Measurements from ENCODE around the gene BNIP1. TPM values are rescaled to one million over a fixed set of nuclear protein-coding genes. Genes with fewer than 3 reads are reported as not detected.

Gene BNIP1
- total and polyA plus RNA-seq, 3 experiments from 2014 or later: 16.8 to 26.5 (median 25.5) TPM

GRCh38 chr5:173202266-173202875 is 58.0 kb downstream of the BNIP1 start:
- Mint-ChIP-seq H3K4me1 (no peaks in the 10 kb centered on the region), H3K4me3 (no peak overlapping the region), H3K9me3 (peaks cover 6 to 16% (median 8%) of the 10 kb centered on the region in 5 donors), H3K27ac (no peak overlapping the region), H3K27me3 (peaks cover 27 to 51% of the 10 kb centered on the region in 2 donors), H3K36me3 (peaks cover 0 to 10% (median 1%) of the 10 kb centered on the region in 3 donors)
- no peaks in the 10 kb centered on the region for H3K36me3 ChIP-seq (ENCODE audit: insufficient read depth, low read length)
- POLR2A ChIA-PET: no interaction called here
- no peaks in the 10 kb centered on the region for H3K4me1 ChIP-seq (ENCODE audit: insufficient read depth, low read length)
- no peaks in the 10 kb centered on the region for H3K27me3 ChIP-seq (ENCODE audit: insufficient read depth, low read length, poor library complexity, severe bottlenecking)
- DNase-seq: no peak
- H3K27ac ChIP-seq (ENCODE audit: low read depth, low read length): no peak overlapping the region
- H3K4me3 ChIP-seq (ENCODE audit: low read length): no peak overlapping the region
- CTCF ChIA-PET: interaction anchor here (1.2 kb wide), 1 partner anchor 223 kb away, joined by 3 read pairs; no protein-coding TSS in a partner anchor
- H3K9me3 ChIP-seq (ENCODE audit: low read length): no peaks in the 10 kb centered on the region

DNA sequence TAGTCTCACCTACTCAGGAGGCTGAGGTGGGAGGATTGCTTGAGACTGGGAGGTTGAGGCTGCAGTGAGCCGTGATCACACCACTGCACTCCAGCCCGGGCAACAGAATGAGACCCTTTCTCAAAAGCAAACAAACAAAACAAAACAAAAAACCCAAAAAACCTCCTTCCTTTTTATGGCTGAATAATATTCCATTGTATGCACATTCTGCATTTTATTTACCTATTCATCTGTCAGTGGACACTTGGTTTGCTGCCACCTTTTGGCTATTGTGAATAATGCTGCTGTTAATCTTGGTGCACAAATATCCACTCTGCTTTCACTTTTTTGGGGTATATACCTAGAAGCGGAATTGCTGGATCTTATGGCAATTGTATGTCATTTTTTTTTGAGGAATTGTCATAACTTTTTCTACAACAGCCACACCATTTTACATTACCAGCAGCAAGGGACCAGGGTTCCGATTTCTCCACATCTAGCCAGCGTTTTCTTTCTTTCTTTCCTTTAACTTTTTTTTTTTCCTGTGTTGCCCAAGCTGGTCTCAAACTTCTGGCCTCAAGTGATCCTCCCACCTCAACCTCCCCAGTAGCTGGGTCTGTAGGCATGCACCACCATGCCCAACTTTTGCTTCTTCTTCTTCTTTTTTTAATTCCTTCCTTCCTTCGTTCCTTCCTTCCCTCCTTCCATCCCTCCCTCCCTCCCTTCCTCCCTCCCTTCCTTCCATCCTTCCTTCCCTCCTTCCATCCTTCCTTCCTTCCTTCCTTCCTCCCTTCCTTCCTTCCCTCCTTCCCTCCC is 60.1 kb downstream of the BNIP1 start:
- peak overlapping the region in 1 of 7 donors; percentile 23 for H3K4me3 Mint-ChIP-seq
- H3K9me3 ChIP-seq (ENCODE audit: low read length): no peaks in the 10 kb centered on the region
- H3K27ac Mint-ChIP-seq: no peak overlapping the region
- H3K36me3 ChIP-seq (ENCODE audit: insufficient read depth, low read length): no peaks in the 10 kb centered on the region
- H3K4me3 ChIP-seq (ENCODE audit: low read length): no peak overlapping the region
- CTCF ChIA-PET: interaction anchor here (1.0 kb wide), 1 partner anchor 220 kb away, joined by 4 read pairs; the partner anchor contains the start of gene ATP6V0E1
- H3K36me3 Mint-ChIP-seq: peaks cover 0 to 8% (median 1%) of the 10 kb centered on the region in 3 donors
- no peaks in the 10 kb centered on the region for H3K27me3 ChIP-seq (ENCODE audit: insufficient read depth, low read length, poor library complexity, severe bottlenecking)
- H3K27me3 Mint-ChIP-seq: peaks cover 33 to 65% of the 10 kb centered on the region in 2 donors
- no peaks in the 10 kb centered on the region for H3K4me1 Mint-ChIP-seq
- H3K9me3 Mint-ChIP-seq: peaks cover 4 to 14% (median 6%) of the 10 kb centered on the region in 5 donors
- no peak overlapping the region for H3K27ac ChIP-seq (ENCODE audit: low read depth, low read length)
- H3K4me1 ChIP-seq (ENCODE audit: insufficient read depth, low read length): no peaks in the 10 kb centered on the region
- POLR2A ChIA-PET: no interaction called here
- peak in 2 of 5 donors; percentile 5 to 9 for DNase-seq

- no peak overlapping the region for H3K27ac ChIP-seq (ENCODE audit: low read depth, low read length)
- no peaks in the 10 kb centered on the region for H3K27me3 ChIP-seq (ENCODE audit: insufficient read depth, low read length, poor library complexity, severe bottlenecking)
- no peak overlapping the region for H3K4me3 ChIP-seq (ENCODE audit: low read length)
- H3K4me3 Mint-ChIP-seq: no peak overlapping the region
- H3K4me1 ChIP-seq (ENCODE audit: insufficient read depth, low read length): no peaks in the 10 kb centered on the region
- no peak for DNase-seq
- H3K36me3 ChIP-seq (ENCODE audit: insufficient read depth, low read length): no peaks in the 10 kb centered on the region
- H3K4me1 Mint-ChIP-seq: no peaks in the 10 kb centered on the region
- POLR2A ChIA-PET: no interaction called here
- H3K36me3 Mint-ChIP-seq: peaks cover 0 to 1% (median 0%) of the 10 kb centered on the region in 3 donors
- no peaks in the 10 kb centered on the region for H3K9me3 ChIP-seq (ENCODE audit: low read length)
- CTCF ChIA-PET: no interaction called here
- H3K27me3 Mint-ChIP-seq: peaks cover 30 to 69% of the 10 kb centered on the region in 2 donors
- no peak overlapping the region for H3K27ac Mint-ChIP-seq
- H3K9me3 Mint-ChIP-seq: peaks cover 0 to 2% (median 0%) of the 10 kb centered on the region in 5 donors
These were observed 61.6 kb downstream of the BNIP1 start for GRCh38 chr5:173205916-173206315.

GRCh38 chr5:173208296-173208695 is 64.0 kb downstream of the BNIP1 start:
- no peak overlapping the region for H3K27ac ChIP-seq (ENCODE audit: low read depth, low read length)
- H3K4me3 ChIP-seq (ENCODE audit: low read length): no peak overlapping the region
- Mint-ChIP-seq H3K4me3 (no peak overlapping the region), H3K4me1 (no peaks in the 10 kb centered on the region), H3K27ac (no peak overlapping the region), H3K36me3 (peaks cover 0 to 1% (median 0%) of the 10 kb centered on the region in 3 donors), H3K27me3 (peaks cover 25 to 57% of the 10 kb centered on the region in 2 donors), H3K9me3 (peaks cover 0 to 3% (median 0%) of the 10 kb centered on the region in 5 donors)
- ChIA-PET POLR2A (no interaction called here), CTCF (no interaction called here)
- H3K9me3 ChIP-seq (ENCODE audit: low read length): no peaks in the 10 kb centered on the region
- DNase-seq: no peak
- no peaks in the 10 kb centered on the region for H3K4me1 ChIP-seq (ENCODE audit: insufficient read depth, low read length)
- no peaks in the 10 kb centered on the region for H3K27me3 ChIP-seq (ENCODE audit: insufficient read depth, low read length, poor library complexity, severe bottlenecking)
- no peaks in the 10 kb centered on the region for H3K36me3 ChIP-seq (ENCODE audit: insufficient read depth, low read length)

DNA sequence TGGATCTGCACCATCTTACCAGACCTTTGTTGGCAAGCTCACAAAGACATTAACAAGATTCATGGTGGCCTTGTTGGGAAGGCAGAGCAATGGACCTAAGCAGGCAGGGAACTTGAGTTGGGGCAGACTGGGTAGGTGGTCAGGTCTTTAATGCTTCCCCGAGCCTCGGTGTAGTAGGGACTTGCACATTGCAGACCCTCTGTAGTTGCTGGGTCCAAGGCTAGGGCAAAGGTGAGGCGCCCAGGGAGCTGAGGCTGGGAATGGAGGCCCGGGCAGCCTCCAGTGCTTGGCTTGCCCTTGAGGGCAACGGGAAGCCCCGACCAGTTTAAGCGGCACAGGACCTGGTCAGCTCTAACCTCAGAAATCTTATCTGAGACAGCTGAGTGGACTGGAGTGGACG is 66.5 kb downstream of the BNIP1 start:
- Histone ChIP-seq H3K4me1 (ENCODE audit: insufficient read depth, low read length) (no peaks in the 10 kb centered on the region), H3K27ac (ENCODE audit: low read depth, low read length) (no peak overlapping the region), H3K4me3 (ENCODE audit: low read length) (no peak overlapping the region), H3K27me3 (ENCODE audit: insufficient read depth, low read length, poor library complexity, severe bottlenecking) (no peaks in the 10 kb centered on the region), H3K9me3 (ENCODE audit: low read length) (no peaks in the 10 kb centered on the region), H3K36me3 (ENCODE audit: insufficient read depth, low read length) (no peaks in the 10 kb centered on the region)
- Mint-ChIP-seq H3K4me3 (no peak overlapping the region), H3K9me3 (peaks cover 0 to 3% (median 0%) of the 10 kb centered on the region in 5 donors), H3K27ac (no peak overlapping the region), H3K27me3 (peaks cover 18 to 45% of the 10 kb centered on the region in 2 donors), H3K4me1 (no peaks in the 10 kb centered on the region), H3K36me3 (no peaks in the 10 kb centered on the region)
- CTCF ChIA-PET: no interaction called here
- no peak for DNase-seq
- POLR2A ChIA-PET: no interaction called here

DNA sequence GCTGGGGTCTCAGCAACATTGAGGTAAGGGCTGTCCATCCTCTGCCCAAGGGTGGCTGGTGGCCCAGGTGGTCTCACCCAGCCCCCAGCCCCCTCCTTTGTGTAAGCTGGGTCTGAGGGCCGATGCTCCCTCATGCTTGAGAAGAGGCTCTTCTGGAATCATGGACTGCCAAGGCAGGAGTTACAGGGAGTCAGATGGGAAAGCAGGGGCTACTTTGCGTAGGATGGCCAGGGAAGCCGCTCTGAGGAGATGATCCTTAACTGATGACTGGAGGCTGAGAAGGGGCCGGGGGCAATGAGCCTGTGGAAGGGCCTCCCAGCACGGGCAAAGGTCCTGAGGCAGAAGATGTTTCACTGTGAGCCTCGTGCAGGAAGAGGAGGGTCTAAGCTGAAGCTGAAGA is 67.0 kb downstream of the BNIP1 start:
- H3K36me3 ChIP-seq (ENCODE audit: insufficient read depth, low read length): no peaks in the 10 kb centered on the region
- POLR2A ChIA-PET: no interaction called here

DNA sequence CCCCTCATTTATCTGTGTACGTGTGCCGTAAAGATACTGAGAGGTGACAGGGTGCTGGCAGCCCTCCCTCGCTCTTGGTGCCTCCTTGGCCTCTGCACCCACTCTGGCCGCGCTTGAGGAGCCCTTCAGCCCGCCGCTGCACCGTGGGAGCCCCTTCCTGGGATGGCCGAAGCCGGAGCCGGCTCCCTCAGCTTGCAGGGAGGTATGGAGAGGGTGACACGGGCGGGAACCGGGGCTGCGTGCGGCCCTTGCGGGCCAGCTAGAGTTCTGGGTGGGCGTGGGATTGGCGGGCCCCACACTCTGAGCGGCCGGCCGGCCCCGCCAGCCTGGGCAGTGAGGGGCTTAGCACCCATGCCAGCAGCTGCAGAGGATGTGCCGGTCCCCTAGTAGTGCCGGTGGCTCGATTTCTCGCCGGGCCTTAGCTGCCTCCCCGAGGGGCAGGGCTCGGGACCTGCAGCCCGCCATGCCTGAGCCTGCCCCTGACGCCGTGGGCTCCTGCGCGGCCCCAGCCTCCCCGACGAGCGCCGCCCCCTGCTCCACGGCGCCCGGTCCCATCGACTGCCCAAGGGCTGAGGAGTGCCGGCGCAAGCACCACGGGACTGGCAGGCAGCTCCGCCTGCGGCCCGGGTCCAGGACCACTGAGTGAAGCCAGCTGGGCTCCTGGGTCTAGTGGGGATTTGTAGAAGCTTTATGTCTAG is 69.1 kb downstream of the BNIP1 start:
- no peaks in the 10 kb centered on the region for H3K36me3 ChIP-seq (ENCODE audit: insufficient read depth, low read length)
- no peaks in the 10 kb centered on the region for H3K27me3 ChIP-seq (ENCODE audit: insufficient read depth, low read length, poor library complexity, severe bottlenecking)
- no peak overlapping the region for H3K27ac ChIP-seq (ENCODE audit: low read depth, low read length)
- no peaks in the 10 kb centered on the region for H3K4me1 Mint-ChIP-seq
- POLR2A ChIA-PET: no interaction called here
- H3K9me3 Mint-ChIP-seq: peaks cover 0 to 3% (median 0%) of the 10 kb centered on the region in 5 donors
- no peak overlapping the region for H3K4me3 Mint-ChIP-seq
- H3K9me3 ChIP-seq (ENCODE audit: low read length): no peaks in the 10 kb centered on the region
- no peak overlapping the region for H3K4me3 ChIP-seq (ENCODE audit: low read length)
- CTCF ChIA-PET: no interaction called here
- peaks cover 11 to 30% of the 10 kb centered on the region in 2 donors for H3K27me3 Mint-ChIP-seq
- H3K4me1 ChIP-seq (ENCODE audit: insufficient read depth, low read length): no peaks in the 10 kb centered on the region
- H3K36me3 Mint-ChIP-seq: no peaks in the 10 kb centered on the region
- H3K27ac Mint-ChIP-seq: no peak overlapping the region
- no peak for DNase-seq

More for the DNA sequence above, 67.0 kb downstream of the BNIP1 start:
- Histone ChIP-seq H3K27me3 (ENCODE audit: insufficient read depth, low read length, poor library complexity, severe bottlenecking) (no peaks in the 10 kb centered on the region), H3K4me1 (ENCODE audit: insufficient read depth, low read length) (no peaks in the 10 kb centered on the region), H3K4me3 (ENCODE audit: low read length) (no peak overlapping the region), H3K27ac (ENCODE audit: low read depth, low read length) (no peak overlapping the region), H3K9me3 (ENCODE audit: low read length) (no peaks in the 10 kb centered on the region)
- Mint-ChIP-seq H3K27ac (no peak overlapping the region), H3K4me3 (no peak overlapping the region), H3K36me3 (no peaks in the 10 kb centered on the region), H3K9me3 (peaks cover 0 to 3% (median 0%) of the 10 kb centered on the region in 5 donors), H3K27me3 (peaks cover 18 to 44% of the 10 kb centered on the region in 2 donors), H3K4me1 (no peaks in the 10 kb centered on the region)
- no peak for DNase-seq
- CTCF ChIA-PET: no interaction called here
